Gastrocnemius medialis (tissue), 4 donors: Measurements from ENCODE around the gene BCL7C. TPM values are rescaled to one million over a fixed set of nuclear protein-coding genes. Genes with fewer than 3 reads are reported as not detected.
A peak's percentile ranks its signal among the peaks of the same experiment; 100 is the strongest.

ENCODE experiments used
- ATAC-seq, 2 donors: fragments of 150-250 bp; one replicate each; pipeline ENCODE4 v1.9.1; 2016
- DNase-seq, 2 donors: peaks; one replicate each; pipeline ENCODE4 v3.0.0-alpha.2; 2019
- H3K27ac ChIP-seq, 4 donors: fragments of 200-600 bp; sonication (generic); 1 replicate in 1 of 4; 2 replicates in 3 of 4; pipeline ENCODE4 v1.5.1; 2016 to 2018; ENCODE audit warnings: mild to moderate bottlenecking in 2 of 4, moderate library complexity in 1 of 4
- H3K27me3 ChIP-seq, 3 donors: fragments of 200-600 bp; sonication (generic) in 2 of 3; 1 replicate in 1 of 3; 2 replicates in 2 of 3; pipeline versions ENCODE4 v1.5.1 to v1.6.0; 2016 to 2019; ENCODE audit warnings: mild to moderate bottlenecking in 1 of 3, moderate library complexity in 1 of 3
- H3K36me3 ChIP-seq, 2 donors: fragments of 200-600 bp; sonication (generic) in 1 of 2; one replicate each; pipeline ENCODE4 v1.5.1; 2017 to 2018
- H3K4me1 ChIP-seq, 2 donors: fragments of 200-600 bp; sonication (generic) in 1 of 2; one replicate each; pipeline ENCODE4 v1.5.1; 2016 to 2017; ENCODE audit warnings: mild to moderate bottlenecking in 2 of 2
- H3K4me3 ChIP-seq, 4 donors: fragments of 200-600 bp; sonication (generic) in 3 of 4; 1 replicate in 1 of 4; 2 replicates in 3 of 4; pipeline ENCODE4 v1.5.1; 2016 to 2019; ENCODE audit warnings: mild to moderate bottlenecking in 2 of 4
- H3K9me3 ChIP-seq, 3 donors: fragments of 200-600 bp; sonication (generic) in 2 of 3; 1 replicate in 1 of 3; 2 replicates in 2 of 3; pipeline ENCODE4 v1.5.1; 2016 to 2019
- CTCF ChIP-seq, 5 experiments: fragments of 450-650 bp in 3 of 5; fragments of 200-600 bp in 2 of 5; sonication (generic) in 2 of 5; IDR thresholded peaks in 4 of 5; conservative IDR thresholded peaks in 1 of 5; 1 replicate in 4 of 5; 2 replicates in 1 of 5; pipeline ENCODE4 v1.5.1; 2016 to 2019; ENCODE audit warnings: antibody characterized with exemption in 5 of 5, mild to moderate bottlenecking in 3 of 5, moderate library complexity in 3 of 5
- POLR2A ChIP-seq, 2 donors: fragments of 450-650 bp; IDR thresholded peaks; one replicate each; pipeline ENCODE4 v1.6.1; 2017; ENCODE audit warnings: antibody characterized with exemption in 2 of 2, mild to moderate bottlenecking in 2 of 2, moderate library complexity in 2 of 2
- in situ Hi-C, 4 donors: fragments of 200-750 bp; cut with MboI; loops; one replicate each; pipeline versions ENCODE4 v1.15.0 to v1.8.0; 2017; ENCODE audit warnings: low sequenced_read_pairs in 4 of 4
- intact Hi-C: fragments of 100-400 bp; cut with DNase I; formaldehyde crosslinking; loops from one replicate; pipeline ENCODE4 v1.15.1; 2023; ENCODE audit warnings: low total_unique reads
- total RNA-seq, 4 donors: library from RNA; depleted of rRNA; stranded (reverse); fragments of >200 nt; gene quantifications; one replicate each; pipeline versions ENCODE4 v1.1.0 to v1.2.3, GENCODE V29; 2016

The BCL7C gene
- total RNA-seq, 4 donors from 2014 or later: 16.4 to 24.5 (median 22.3) TPM

- Histone ChIP-seq H3K9me3 (no peaks in the 10 kb centered on the region), H3K27me3 (no peaks in the 10 kb centered on the region), H3K4me1 (peaks cover 9 to 16% of the 10 kb centered on the region in 2 donors), H3K4me3 (no peak overlapping the region), H3K36me3 (peaks cover 0 to 7% of the 10 kb centered on the region in 2 donors), H3K27ac (no peak overlapping the region)
- DNase-seq: no peak
- TF ChIP-seq CTCF (IDR thresholded peaks at IDR 0.05 in 4 of 5, conservative IDR thresholded peaks at IDR 0.05 in 1 of 5) (no peak), POLR2A (IDR thresholded peaks at IDR 0.05) (no peak)
- in situ Hi-C loops (no loop called here), intact Hi-C loops (no loop called here)
- no peak for ATAC-seq
Measured at GRCh38 chr16:30925995-30926811, 32.3 kb upstream of the BCL7C start.

DNA sequence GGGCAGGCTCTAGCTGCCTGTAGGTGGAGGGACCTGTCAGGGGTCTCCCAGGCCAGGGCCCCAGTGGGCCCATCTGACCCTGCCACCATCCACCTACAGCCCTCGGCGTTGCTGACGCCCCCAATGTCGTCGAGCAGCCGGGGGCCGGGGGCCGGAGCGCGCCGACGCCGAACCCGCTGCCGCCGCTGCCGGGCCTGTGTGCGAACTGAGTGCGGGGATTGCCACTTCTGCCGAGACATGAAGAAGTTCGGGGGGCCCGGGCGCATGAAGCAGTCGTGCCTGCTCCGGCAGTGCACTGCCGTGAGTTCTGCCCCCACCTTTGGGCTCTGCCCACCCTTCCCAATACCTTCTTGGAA lies 31.7 kb upstream of the BCL7C start:
- H3K27ac ChIP-seq: no peak overlapping the region
- intact Hi-C loops: no loop called here
- peaks cover 11 to 16% of the 10 kb centered on the region in 2 donors for H3K4me1 ChIP-seq

GRCh38 chr16:30924913-30925631 lies 31.2 kb upstream of the BCL7C start:
- intact Hi-C loops (no loop called here), in situ Hi-C loops (loop anchor here in 1 of 4 donors (5.0 kb wide), 1 partner anchor 83 kb away; no protein-coding TSS in a partner anchor)
- TF ChIP-seq POLR2A (IDR thresholded peaks at IDR 0.05) (no peak), CTCF (IDR thresholded peaks at IDR 0.05 in 4 of 5, conservative IDR thresholded peaks at IDR 0.05 in 1 of 5) (no peak)
- Histone ChIP-seq H3K4me1 (peaks cover 11 to 16% of the 10 kb centered on the region in 2 donors), H3K27ac (peak overlapping the region in 2 of 4 donors; percentile 92 to 96), H3K4me3 (no peak overlapping the region), H3K27me3 (no peaks in the 10 kb centered on the region), H3K36me3 (no peaks in the 10 kb centered on the region), H3K9me3 (no peaks in the 10 kb centered on the region)
- ATAC-seq: no peak
- DNase-seq: no peak

More for the DNA sequence above, 31.7 kb upstream of the BCL7C start:
- H3K27me3 ChIP-seq: no peaks in the 10 kb centered on the region
- no peak for DNase-seq
- no peak for ATAC-seq
- no peak overlapping the region for H3K4me3 ChIP-seq
- in situ Hi-C loops: no loop called here
- H3K9me3 ChIP-seq: no peaks in the 10 kb centered on the region
- peaks cover 0 to 5% of the 10 kb centered on the region in 2 donors for H3K36me3 ChIP-seq
- TF ChIP-seq POLR2A (IDR thresholded peaks at IDR 0.05): no peak
- TF ChIP-seq CTCF (IDR thresholded peaks at IDR 0.05 in 4 of 5, conservative IDR thresholded peaks at IDR 0.05 in 1 of 5): no peak

GRCh38 chr16:30924076-30924912 lies 30.4 kb upstream of the BCL7C start:
- Histone ChIP-seq H3K36me3 (no peaks in the 10 kb centered on the region), H3K4me1 (peaks cover 11 to 16% of the 10 kb centered on the region in 2 donors), H3K9me3 (no peaks in the 10 kb centered on the region), H3K27me3 (no peaks in the 10 kb centered on the region), H3K4me3 (peak overlapping the region; percentile 74 to 93 (median 88)), H3K27ac (peak overlapping the region; percentile 92 to 97 (median 96))
- in situ Hi-C loops: loop anchor here in 1 of 4 donors (5.0 kb wide), 1 partner anchor 82 kb away; no protein-coding TSS in a partner anchor
- DNase-seq (no peak), ATAC-seq (no peak)
- intact Hi-C loops: no loop called here
- TF ChIP-seq CTCF (IDR thresholded peaks at IDR 0.05 in 4 of 5, conservative IDR thresholded peaks at IDR 0.05 in 1 of 5) (no peak), POLR2A (IDR thresholded peaks at IDR 0.05) (no peak)
